Right ventricle myocardium superior (tissue), 1 donor: Measurements from ENCODE around the gene NRXN3. TPM values are rescaled to one million over a fixed set of nuclear protein-coding genes. Genes with fewer than 3 reads are reported as not detected.
"Not testable (repeated sequence)": the region's sequence is repeated elsewhere in the genome, so short reads cannot be mapped to it uniquely, and the experiment has no call there.

Source experiments
- ATAC-seq: fragments of 200-7000 bp; cut with Tn5 transposase; one replicate; pipeline ENCODE4 v1.9.1; 2020; ENCODE audit warnings: mild to moderate bottlenecking; ENCODE audit not compliant: poor library complexity
- DNase-seq: peaks from one replicate; pipeline ENCODE4 v3.0.0-alpha.2; 2020
- intact Hi-C: fragments of 100-400 bp; cut with DNase I; formaldehyde crosslinking; loops from one replicate; pipeline ENCODE4 v1.11.2; 2022
- total RNA-seq: library from RNA; stranded (reverse); fragmentation: NEBNext Ultra II Directional; extraction: Animal tissue kit (Norgen Biotek cat#: 25700); gene quantifications from one replicate; pipeline ENCODE4 v1.2.1, GENCODE V29; 2021
- donor health status: DM: no; HTN: yes; CAD: no; lungs with severe emphysema.

NRXN3 gene
- total RNA-seq, 1 donor from 2014 or later: 1.3 TPM

DNA sequence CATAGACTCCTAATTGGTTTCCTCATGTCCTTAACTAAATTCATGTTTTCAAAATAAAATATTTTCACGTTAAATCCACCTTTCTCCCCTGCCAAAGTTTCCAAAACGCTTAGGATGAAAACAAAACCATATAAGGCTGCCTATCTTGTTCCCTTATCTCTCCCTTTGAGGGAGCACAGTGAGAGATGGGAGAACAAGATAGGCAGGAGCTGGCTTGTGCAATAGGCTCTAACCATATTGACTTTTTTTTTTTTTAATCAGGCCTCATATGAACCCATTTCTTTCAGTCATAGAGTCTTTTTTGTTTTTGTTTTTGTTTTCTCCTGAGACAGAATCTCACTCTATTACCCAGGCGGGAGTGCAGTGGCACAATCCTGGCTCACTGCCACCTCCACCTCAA, 184.9 kb downstream of the NRXN3 start:
- DNase-seq (no peak), ATAC-seq (no peak)
- intact Hi-C loops: no loop called here

DNA sequence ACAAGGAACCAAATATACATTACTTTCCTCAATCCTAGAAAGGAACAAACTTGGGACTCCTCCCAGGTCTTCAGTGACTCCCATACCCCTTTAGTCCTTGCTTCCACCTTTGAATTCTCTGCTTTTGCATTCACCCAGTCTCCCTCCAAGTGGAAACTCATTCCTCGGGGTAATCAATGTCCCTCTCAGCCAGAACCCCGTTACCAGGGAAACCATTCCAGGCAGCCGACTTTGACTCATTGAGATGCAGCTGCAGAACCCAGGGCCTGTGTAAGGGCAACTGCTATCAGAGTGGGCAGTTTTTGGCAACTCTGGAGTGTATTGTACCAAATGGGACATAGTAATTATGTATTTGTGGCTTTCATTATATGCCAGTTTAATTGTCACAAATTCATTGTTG, 186.2 kb downstream of the NRXN3 start:
- ATAC-seq: no peak
- no peak for DNase-seq
- intact Hi-C loops: no loop called here

DNA sequence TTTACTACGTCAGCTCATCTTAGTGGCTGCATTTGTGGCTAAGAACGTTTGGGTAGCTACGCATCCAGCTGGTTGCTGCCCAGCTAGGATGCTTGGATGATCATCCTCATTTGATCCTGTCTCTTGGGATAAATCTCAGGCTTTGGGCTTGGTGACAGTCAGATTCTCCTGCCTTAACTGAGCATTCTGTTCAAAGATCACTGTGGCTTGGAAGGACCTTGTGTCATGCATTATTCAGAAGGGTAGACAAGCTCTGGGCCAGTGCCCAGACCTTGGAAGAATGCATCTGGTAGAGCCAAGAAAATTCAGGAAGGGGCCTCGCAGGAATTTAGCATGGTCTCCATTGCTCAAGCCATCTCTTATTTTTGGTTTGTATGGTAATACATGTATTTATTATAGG, 188.4 kb downstream of the NRXN3 start:
- ATAC-seq (no peak), DNase-seq (no peak)
- intact Hi-C loops: no loop called here

DNA sequence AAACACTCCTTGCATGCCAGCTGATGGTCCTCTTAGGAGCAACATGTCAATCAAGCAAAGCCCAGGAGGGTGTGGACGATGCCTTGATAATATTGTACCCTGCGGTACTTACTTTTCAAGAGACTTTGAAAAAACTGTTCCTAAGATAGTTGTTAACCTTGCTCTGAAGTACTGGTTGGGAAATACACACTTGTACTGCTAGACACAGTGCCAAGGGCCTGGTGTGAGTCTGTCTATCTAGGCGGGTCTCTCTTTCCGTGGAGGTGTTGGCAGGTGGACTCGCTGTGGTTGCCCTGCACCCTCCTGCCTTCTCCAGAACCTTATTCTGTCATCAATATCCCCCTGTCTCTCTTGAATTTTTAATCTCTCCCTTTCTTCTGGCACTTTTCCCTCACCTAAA, 189.4 kb downstream of the NRXN3 start:
- ATAC-seq: no peak
- DNase-seq: no peak
- intact Hi-C loops: no loop called here

DNA sequence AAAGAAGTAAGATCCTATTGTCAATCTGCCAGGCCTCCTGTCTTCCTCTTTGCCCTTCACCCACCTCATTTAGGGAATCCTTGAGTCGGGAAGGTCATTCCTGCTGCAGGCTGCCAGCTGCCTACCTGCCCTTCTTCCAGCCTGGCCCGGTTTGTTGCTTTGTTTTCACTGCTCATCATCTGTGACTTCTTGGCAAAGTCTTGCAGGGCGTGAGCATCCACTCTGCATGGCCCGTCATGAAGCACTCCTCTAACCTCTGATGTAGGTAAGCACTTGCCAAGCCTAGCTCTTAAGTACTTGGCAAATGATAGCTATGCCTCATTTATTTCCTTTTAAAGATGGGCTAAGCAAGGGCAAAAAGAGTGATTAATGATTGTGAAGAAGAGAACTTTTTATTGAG, 192.8 kb downstream of the NRXN3 start:
- ATAC-seq (no peak), DNase-seq (no peak)
- intact Hi-C loops: no loop called here

DNA sequence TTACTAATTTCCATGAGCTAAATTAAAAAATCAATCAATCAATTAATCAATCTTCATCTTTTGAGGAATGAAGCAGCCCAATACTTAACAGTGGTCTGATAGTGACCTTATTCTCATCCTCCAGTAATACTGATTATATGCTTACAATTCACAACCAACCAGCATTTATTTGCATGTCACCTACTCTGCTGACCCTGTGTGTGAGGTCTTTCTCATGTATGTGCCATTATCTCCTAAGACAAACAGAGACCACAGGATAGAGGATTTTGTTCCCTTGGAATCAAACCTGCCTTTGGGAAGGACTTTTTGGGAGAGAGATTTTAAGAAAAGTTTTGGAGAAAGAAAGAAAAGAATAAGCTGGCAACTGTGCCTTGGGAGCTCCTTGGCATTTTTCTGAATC, 197.2 kb downstream of the NRXN3 start:
- ATAC-seq: no peak
- no peak for DNase-seq
- intact Hi-C loops: no loop called here

DNA sequence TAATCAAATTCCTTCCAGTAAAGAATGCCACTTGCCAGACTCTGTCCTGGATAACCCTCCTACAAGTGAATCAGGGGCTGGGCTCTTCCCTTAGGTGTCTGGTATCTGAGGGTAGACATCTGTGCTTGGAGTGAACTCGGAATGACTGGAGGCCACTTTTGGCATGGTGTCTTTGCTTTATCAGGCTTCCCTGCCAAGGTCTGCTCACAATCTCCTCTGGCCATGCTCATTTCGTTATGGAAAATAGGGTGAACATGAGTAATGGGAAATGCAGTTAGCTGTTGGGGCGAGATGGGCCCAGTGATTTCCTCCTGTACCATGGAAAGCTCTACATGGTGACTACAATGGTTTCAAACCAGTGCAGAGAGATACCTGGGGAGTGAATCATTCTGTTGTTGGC, 212.9 kb downstream of the NRXN3 start:
- DNase-seq: no peak
- no peak for ATAC-seq
- intact Hi-C loops: no loop called here

DNA sequence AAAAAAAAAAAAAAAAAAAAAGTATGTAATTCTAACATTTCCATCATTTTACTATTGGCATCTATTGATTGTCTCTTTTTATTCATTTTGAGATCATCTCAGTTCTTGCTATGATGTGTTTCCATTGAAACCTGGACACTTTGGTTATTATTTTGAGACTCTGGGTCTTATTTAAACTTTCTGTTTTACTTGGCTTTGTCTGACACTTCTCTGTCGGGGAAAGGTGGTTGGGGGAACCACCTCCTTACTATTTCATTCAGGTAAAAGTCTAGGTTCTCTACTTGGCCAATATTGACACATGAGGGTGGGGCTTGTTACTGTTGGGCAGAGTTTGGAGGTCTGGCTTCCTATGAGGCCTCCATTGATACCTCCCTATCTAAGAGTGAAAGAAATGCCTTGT, 228.0 kb downstream of the NRXN3 start:
- ATAC-seq (no peak), DNase-seq (no peak)
- intact Hi-C loops: no loop called here

DNA sequence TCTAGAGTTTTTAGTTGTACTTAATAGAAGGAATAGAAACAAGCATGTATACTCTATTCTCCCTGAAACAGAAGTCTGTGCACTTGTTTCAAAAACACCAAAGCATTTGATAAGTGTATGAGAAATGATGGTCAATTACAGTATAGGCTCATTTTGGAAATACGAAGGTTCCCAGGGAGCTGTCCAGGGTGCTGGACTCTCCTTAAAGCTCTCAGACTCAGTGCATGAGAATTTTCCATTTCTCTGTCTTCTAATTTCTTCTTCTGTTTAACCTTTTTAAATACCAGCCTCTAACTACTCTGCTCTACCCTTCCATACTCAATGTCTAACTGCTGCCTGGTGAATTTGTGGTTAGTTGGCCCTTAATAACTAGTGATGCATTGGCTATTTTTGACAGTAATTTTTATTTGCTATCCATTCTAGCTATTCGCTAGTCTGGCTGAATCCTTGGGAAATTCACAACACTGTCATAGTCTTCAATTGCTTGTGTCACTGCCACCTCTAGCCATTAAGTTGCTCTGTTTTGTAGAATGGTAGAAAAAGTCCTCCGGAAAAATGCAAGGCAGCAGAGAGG, 229.2 kb downstream of the NRXN3 start:
- DNase-seq: no peak

DNA sequence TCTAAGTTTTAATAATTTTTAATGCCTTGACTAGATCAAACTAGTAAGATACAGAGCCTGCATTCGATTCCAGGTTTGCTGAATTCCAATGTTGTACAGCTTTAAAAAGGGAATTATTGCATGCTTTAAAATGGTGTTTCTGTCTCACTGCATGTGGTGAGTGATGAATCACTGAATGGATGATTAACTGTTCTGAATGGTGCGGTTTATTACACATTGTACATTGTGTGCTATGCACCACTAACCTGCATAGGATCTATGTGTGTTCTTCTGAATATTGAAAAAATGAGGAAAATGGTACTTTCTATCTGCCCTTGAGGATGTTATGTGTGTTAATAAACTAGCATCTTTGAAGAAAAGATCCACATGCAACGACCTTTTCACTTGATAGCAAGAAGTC, 231.7 kb downstream of the NRXN3 start:
- no peak for DNase-seq
- ATAC-seq: no peak
- intact Hi-C loops: no loop called here

More for the DNA sequence above, 229.2 kb downstream of the NRXN3 start:
- intact Hi-C loops: no loop called here
- ATAC-seq: no peak

DNA sequence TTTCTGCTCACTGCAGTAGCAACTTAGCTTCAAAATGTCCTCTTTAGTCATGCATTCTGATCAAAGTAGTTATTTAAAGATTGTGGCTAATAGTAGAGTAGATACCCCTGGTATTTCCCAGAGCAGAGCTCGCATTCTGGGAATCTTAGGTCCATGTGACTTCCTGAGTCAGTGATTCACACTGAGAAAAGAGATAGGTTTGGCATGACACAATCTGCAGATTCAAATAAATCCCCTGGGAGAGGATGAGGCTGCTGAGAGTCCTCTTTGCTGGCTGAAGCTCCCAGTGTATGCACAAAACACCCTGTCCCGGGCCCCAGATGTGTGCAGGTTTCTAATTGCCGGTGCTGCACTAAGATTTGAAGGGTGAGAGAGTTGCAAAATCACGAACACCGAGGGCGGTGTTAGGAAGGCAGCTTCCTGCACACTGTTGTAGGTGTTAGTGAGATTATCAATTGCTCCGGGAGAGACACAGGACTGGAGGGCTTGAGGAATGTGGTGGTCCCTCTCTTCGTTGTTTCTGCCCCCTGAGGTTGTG, 233.2 kb downstream of the NRXN3 start:
- intact Hi-C loops: no loop called here
- ATAC-seq: no peak
- DNase-seq: no peak

DNA sequence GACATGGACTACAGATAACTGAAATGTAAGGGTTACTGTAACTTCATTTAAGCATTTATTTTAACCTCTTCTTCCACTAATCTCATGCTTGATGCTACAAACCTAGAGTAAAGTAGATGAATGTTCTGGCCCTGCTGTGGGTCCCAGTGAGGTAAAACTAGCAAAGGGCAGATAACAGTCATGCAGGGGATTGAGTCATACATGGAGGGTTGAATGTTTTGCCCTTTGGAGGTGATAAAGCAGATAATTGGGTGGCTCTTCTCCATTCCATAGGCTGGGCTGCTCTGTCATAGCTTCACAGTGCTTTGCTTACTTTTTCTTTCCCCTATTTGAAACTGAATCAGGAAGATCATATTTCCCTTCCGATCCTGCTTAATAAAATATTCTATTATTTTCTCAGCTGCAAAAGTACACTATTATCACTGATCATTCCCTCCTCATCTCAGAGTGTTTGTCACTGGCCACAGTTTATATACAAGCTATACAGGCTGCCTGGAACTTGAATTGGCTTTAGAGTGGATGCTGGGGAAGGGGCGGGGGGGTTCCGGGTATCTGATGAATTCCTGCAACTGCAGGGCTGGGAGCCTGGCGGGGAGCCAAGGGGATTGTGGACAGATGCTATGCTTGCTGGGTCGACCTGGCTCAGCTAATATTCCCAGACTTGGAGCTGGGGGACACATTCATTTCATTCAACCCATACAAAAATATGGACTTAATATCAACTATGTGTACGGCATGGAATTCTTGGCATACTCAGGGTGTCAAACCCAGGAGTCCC, 235.1 kb downstream of the NRXN3 start:
- ATAC-seq (no peak), DNase-seq (no peak)
- intact Hi-C loops: no loop called here

DNA sequence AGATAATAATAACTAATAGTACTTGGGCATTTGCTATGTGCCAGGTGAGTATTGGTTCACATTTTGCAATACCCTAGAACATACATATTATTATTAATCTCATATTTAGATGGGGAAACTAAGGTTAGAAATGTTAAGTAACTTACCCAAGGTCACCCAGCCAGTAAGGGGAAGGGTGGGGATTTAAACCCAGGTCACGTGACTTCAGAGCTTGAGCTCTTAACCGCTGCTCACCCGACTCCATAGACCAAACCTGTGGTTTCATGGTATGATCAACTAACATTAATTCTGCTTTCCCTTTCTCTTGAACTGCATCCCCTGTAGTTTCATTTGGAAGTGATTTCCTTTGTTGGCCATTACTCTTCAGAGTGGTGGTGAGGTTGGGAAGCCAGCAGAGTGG, 242.3 kb downstream of the NRXN3 start:
- no peak for ATAC-seq
- intact Hi-C loops: no loop called here

DNA sequence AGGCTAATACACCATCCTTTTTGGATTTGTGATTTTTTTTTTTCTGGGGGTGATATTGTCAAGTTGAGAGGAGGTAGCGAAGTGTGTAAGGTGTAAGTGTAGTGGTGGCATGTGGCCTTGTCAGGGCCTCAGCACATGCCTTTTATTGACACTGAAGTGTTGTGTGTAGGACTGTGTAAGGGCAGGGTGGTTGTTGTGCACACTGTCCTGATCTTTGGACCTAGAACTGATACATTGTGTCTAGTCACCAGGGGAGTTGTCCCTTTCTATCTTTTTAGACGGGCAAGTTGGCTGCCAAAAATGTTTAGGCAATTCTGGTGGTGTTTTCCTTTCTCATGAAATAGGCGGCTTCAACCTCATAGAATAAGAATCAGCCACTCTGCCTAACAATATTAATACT, 244.0 kb downstream of the NRXN3 start:
- intact Hi-C loops: no loop called here
- ATAC-seq (no peak), DNase-seq (no peak)

More for the DNA sequence above, 242.3 kb downstream of the NRXN3 start:
- no peak for DNase-seq

DNA sequence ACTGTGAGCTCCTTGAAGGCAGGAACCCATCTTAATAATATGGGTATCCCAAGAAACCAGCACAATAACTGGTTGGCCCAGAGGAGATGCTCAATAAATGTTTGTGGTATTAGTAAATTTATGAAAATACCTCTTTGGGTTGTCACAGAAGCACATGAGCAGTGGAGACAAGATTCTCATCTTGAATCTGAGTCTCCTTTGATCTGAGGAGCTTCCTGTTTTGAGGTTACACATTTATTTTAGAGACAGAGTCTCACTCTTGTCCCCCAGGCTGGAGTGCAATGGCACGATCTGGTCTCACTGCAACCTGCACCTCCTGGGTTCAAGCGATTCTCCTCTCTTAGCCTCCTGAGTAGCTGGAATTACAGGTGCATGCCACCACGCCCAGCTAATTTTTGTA, 247.4 kb downstream of the NRXN3 start:
- ATAC-seq: no peak
- intact Hi-C loops: no loop called here

DNA sequence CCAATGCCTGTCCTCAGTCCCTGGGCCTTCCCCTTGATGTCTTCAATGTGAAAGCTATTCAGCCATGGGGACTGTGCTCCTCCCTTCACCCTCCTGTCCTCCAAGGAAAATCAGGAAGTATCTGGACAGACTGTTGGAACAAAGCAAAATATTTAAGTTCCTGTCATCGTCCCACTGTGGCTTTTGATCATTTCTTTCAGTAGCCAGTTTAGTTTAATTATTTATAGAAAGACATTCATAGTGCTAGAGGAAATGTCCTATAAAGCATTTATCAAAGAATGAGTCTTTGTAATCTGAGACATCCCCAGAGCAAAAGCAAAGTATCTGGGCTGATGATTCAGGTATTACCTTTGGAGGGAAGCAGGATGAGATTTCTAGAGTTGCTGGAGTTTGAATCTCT, 254.1 kb downstream of the NRXN3 start:
- intact Hi-C loops: no loop called here
- DNase-seq: no peak
- no peak for ATAC-seq

More for the DNA sequence above, 247.4 kb downstream of the NRXN3 start:
- no peak for DNase-seq

DNA sequence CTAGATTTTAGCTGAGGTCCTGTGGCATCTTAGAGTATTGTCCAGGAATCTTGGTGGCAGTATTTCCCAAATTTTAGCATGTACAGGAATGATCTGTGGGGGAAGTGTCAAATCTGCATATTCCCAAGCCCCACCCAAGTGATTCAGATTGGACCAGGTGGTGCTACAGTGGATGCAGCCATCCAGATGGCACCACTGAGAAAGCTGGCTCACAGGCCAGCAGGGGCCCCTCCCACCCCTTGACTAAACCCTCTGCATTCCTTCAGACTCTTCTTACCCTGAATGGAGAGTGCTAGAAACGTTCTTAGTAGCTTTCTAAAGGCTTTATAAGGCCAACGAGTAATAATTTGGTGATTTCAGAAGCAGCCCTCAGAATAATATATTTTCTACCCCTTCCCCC, 255.2 kb downstream of the NRXN3 start:
- intact Hi-C loops: no loop called here
- DNase-seq (no peak), ATAC-seq (no peak)

DNA sequence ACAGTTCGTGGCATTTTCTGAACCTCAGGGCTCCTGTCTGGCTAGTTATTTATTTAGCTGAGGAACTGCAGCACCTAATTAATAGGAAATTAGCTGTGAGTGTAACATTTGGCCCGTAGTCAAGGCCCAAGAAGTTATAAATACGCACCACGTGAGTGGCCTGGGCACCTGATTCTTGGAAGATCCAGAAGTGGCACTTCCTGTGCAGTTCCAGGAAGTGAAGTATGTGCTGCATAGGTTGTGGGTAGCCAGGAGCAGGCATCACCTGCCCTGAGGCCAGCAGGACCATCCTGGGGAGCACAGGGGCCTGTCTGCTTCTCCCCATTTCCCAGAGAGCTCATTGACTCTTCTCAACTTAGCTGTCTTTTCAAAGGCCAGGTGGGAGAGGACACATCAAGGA, 255.6 kb downstream of the NRXN3 start:
- intact Hi-C loops: no loop called here
- no peak for ATAC-seq
- DNase-seq: no peak

DNA sequence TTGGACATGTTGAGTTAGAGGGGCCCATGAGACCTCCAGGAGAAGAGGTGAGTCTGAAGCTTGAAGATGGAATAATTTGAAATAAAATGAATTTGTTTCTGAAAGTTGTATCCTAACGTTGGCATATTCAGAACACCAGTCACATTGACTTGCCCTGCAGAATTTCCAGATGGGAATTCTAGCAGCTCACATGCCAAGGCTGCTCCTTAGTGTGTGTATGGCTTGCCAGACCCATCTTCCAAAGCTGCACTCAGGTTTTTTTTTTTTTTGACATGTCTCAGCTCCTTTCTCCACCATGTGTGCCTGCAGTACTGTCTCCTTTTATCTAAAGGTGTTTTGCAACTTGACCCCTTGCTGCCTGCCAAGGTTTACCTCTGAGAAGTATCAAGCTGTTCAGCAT, 261.9 kb downstream of the NRXN3 start:
- DNase-seq (no peak), ATAC-seq (no peak)
- intact Hi-C loops: no loop called here

DNA sequence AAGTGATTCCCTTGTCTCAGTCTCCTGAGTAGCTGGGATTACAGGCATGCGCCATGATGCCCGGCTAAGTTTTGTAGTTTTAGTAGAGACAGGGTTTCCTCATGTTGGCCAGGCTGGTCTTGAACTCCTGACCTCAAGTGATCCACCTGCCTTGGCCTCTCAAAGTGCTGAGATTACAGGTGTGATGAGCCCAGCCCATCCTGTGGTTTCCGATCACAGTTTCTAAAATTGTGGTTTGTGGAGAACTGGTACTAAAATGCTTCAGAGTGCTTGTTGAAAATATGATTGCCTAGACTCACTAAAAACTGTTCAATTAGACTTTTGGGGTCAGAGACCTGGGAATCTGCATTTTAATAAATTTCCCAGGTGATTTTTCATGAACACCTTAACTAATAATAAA, 267.3 kb downstream of the NRXN3 start:
- intact Hi-C loops, ATAC-seq, DNase-seq: not testable (repeated sequence)
